ENCODE measurements around the gene TRAPPC2. TPM values are rescaled to one million over a fixed set of nuclear protein-coding genes. Genes with fewer than 3 reads are reported as not detected.

TRAPPC2 gene
- polyA plus RNA-seq, 1 of the 3 experiments (the other 2 are of a cell fraction), result 10.4 TPM

DNA sequence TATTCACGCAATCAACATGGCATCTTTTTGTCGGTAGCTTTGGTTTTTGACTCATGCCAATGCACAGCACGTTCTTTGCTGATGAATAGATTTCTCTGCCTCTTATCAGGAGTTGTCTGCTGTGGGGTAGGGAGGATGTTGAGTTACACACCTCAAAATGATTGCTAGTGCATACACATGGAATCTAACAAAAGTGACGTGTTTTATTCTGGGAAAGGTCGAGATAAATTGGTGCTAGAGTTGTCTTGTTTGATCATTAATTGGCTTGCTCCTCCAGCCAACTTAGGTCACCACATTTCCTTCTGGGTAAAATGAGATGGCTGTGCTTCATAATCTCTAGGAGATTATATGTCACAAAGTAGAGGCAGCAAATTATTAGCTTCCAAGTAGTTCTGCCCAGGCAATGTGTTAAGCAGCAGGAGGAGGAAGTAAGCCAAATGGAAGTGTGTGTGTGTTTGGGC, 41.6 kb downstream of the TRAPPC2 start:
- no peak for DNase-seq
- H2AFZ ChIP-seq (ENCODE audit: low read depth), result no peak overlapping the region
- H4K20me1 ChIP-seq (ENCODE audit: insufficient read depth), result peaks cover 44% of the 10 kb centered on the region
- no peak overlapping the region for H3K4me2 ChIP-seq
- H3F3A ChIP-seq (replicated peaks; ENCODE audit: insufficient read depth), result no peaks in the 10 kb centered on the region
- no peak overlapping the region for H3K9ac ChIP-seq
- no peak overlapping the region for H3K27ac ChIP-seq (ENCODE audit: low read depth in 2 of 2, low read length in 1 of 2)
- 95% methylated on average over 5 of the region's 5 CpGs for WGBS (ENCODE audit: low lambda C conversion rate)
- POLR2A ChIA-PET, result no interaction called here
- no peaks in the 10 kb centered on the region for H3K27me3 ChIP-seq (ENCODE audit: insufficient read depth)
- H3K9me3 ChIP-seq, result no peaks in the 10 kb centered on the region
- TF ChIP-seq, protein P1, sequence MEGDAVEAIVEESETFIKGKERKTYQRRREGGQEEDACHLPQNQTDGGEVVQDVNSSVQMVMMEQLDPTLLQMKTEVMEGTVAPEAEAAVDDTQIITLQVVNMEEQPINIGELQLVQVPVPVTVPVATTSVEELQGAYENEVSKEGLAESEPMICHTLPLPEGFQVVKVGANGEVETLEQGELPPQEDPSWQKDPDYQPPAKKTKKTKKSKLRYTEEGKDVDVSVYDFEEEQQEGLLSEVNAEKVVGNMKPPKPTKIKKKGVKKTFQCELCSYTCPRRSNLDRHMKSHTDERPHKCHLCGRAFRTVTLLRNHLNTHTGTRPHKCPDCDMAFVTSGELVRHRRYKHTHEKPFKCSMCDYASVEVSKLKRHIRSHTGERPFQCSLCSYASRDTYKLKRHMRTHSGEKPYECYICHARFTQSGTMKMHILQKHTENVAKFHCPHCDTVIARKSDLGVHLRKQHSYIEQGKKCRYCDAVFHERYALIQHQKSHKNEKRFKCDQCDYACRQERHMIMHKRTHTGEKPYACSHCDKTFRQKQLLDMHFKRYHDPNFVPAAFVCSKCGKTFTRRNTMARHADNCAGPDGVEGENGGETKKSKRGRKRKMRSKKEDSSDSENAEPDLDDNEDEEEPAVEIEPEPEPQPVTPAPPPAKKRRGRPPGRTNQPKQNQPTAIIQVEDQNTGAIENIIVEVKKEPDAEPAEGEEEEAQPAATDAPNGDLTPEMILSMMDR (IDR thresholded peaks at IDR 0.05), result no peak
- TF ChIP-seq TAF1 (IDR thresholded peaks at IDR 0.05; ENCODE audit: borderline replicate concordance, low read depth, low read length) (no peak), RFX5 (IDR thresholded peaks at IDR 0.05; ENCODE audit: low read length) (no peak), RCOR1 (IDR thresholded peaks at IDR 0.05; ENCODE audit: low read length) (no peak), SIN3A (IDR thresholded peaks at IDR 0.05; ENCODE audit: borderline replicate concordance, low read depth, low read length) (no peak), FOSL2 (IDR thresholded peaks at IDR 0.05; ENCODE audit: borderline replicate concordance, low read depth) (no peak), SMC3 (IDR thresholded peaks at IDR 0.05; ENCODE audit: low read depth, low read length) (no peak), JUND (IDR thresholded peaks at IDR 0.05) (no peak), EZH2phosphoT487 (IDR thresholded peaks at IDR 0.05; ENCODE audit: borderline replicate concordance, low read depth) (no peak), GATA2 (CRISPR knock-in tag; IDR thresholded peaks at IDR 0.05) (no peak), NFIC (IDR thresholded peaks at IDR 0.05; ENCODE audit: borderline replicate concordance) (no peak), MXI1 (IDR thresholded peaks at IDR 0.05; ENCODE audit: low read depth, low read length) (no peak), FOXM1 (IDR thresholded peaks at IDR 0.05; ENCODE audit: low read depth) (no peak), MEF2A (IDR thresholded peaks at IDR 0.05; ENCODE audit: borderline replicate concordance, low read depth) (no peak)
- TF ChIP-seq, protein P2, sequence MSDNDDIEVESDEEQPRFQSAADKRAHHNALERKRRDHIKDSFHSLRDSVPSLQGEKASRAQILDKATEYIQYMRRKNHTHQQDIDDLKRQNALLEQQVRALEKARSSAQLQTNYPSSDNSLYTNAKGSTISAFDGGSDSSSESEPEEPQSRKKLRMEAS (IDR thresholded peaks at IDR 0.05; ENCODE audit: low read depth), result no peak
- TF ChIP-seq, protein P3, sequence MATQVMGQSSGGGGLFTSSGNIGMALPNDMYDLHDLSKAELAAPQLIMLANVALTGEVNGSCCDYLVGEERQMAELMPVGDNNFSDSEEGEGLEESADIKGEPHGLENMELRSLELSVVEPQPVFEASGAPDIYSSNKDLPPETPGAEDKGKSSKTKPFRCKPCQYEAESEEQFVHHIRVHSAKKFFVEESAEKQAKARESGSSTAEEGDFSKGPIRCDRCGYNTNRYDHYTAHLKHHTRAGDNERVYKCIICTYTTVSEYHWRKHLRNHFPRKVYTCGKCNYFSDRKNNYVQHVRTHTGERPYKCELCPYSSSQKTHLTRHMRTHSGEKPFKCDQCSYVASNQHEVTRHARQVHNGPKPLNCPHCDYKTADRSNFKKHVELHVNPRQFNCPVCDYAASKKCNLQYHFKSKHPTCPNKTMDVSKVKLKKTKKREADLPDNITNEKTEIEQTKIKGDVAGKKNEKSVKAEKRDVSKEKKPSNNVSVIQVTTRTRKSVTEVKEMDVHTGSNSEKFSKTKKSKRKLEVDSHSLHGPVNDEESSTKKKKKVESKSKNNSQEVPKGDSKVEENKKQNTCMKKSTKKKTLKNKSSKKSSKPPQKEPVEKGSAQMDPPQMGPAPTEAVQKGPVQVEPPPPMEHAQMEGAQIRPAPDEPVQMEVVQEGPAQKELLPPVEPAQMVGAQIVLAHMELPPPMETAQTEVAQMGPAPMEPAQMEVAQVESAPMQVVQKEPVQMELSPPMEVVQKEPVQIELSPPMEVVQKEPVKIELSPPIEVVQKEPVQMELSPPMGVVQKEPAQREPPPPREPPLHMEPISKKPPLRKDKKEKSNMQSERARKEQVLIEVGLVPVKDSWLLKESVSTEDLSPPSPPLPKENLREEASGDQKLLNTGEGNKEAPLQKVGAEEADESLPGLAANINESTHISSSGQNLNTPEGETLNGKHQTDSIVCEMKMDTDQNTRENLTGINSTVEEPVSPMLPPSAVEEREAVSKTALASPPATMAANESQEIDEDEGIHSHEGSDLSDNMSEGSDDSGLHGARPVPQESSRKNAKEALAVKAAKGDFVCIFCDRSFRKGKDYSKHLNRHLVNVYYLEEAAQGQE (IDR thresholded peaks at IDR 0.05; ENCODE audit: low read depth, low read length), result no peak
- TF ChIP-seq, protein P4, sequence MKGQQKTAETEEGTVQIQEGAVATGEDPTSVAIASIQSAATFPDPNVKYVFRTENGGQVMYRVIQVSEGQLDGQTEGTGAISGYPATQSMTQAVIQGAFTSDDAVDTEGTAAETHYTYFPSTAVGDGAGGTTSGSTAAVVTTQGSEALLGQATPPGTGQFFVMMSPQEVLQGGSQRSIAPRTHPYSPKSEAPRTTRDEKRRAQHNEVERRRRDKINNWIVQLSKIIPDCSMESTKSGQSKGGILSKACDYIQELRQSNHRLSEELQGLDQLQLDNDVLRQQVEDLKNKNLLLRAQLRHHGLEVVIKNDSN (IDR thresholded peaks at IDR 0.05; ENCODE audit: borderline replicate concordance, low read depth), result no peak
- TF ChIP-seq, protein P5, sequence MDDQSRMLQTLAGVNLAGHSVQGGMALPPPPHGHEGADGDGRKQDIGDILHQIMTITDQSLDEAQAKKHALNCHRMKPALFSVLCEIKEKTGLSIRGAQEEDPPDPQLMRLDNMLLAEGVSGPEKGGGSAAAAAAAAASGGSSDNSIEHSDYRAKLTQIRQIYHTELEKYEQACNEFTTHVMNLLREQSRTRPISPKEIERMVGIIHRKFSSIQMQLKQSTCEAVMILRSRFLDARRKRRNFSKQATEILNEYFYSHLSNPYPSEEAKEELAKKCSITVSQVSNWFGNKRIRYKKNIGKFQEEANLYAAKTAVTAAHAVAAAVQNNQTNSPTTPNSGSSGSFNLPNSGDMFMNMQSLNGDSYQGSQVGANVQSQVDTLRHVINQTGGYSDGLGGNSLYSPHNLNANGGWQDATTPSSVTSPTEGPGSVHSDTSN (IDR thresholded peaks at IDR 0.05), result no peak
- H3K79me2 ChIP-seq (ENCODE audit: insufficient read depth), result peaks cover 83% of the 10 kb centered on the region
- CTCF ChIA-PET, result no interaction called here
- H3K4me1 ChIP-seq (ENCODE audit: control insufficient read depth in 1 of 2, insufficient read depth in 2 of 2, low read depth in 1 of 2, low read length in 1 of 2), result peaks cover 2 to 22% of the 10 kb centered on the region in 2 experiments
- no peak overlapping the region for H3K4me3 ChIP-seq (ENCODE audit: low read depth in 2 of 2, low read length in 1 of 2)
- H3K9me2 ChIP-seq, result no peaks in the 10 kb centered on the region
- no peaks in the 10 kb centered on the region for H3K36me3 ChIP-seq (replicated peaks in 1 of 2; ENCODE audit: control insufficient read depth in 1 of 2, insufficient read depth in 2 of 2, low read length in 1 of 2)
